ENCODE data around the gene MRGPRE.

Gene MRGPRE

GRCh38 chr11:3220101-3220500 is 12.1 kb downstream of the MRGPRE start:
- TF ChIP-seq ZNF274 (IDR thresholded peaks at IDR 0.05; ENCODE audit: low read depth, low read length) (no peak), SUZ12 (IDR thresholded peaks at IDR 0.05; ENCODE audit: extremely low read depth, insufficient read depth, insufficient read length) (no peak), YY1 (IDR thresholded peaks at IDR 0.05; ENCODE audit: insufficient read depth, insufficient read length) (no peak)
- H3K4me1 ChIP-seq (ENCODE audit: insufficient read depth, insufficient read length) = peaks cover 19% of the 10 kb centered on the region
- no peak for DNase-seq (ENCODE audit: low read depth, low spot score)
- H3K9me3 ChIP-seq (ENCODE audit: insufficient read depth, low read length) = no peaks in the 10 kb centered on the region
- H3K36me3 ChIP-seq (ENCODE audit: insufficient read depth, insufficient read length, low read length) = no peaks in the 10 kb centered on the region
- no peaks in the 10 kb centered on the region for H3K27me3 ChIP-seq (ENCODE audit: insufficient read depth, insufficient read length)
- no peak overlapping the region for H3K9ac ChIP-seq (ENCODE audit: insufficient read length, low read depth)
- H3K4me3 ChIP-seq (ENCODE audit: insufficient read length, low read depth) = no peak overlapping the region

GRCh38 chr11:3219281-3219892 is 12.8 kb downstream of the MRGPRE start:
- Histone ChIP-seq H3K9me3 (ENCODE audit: insufficient read depth, low read length) (no peaks in the 10 kb centered on the region), H3K27me3 (ENCODE audit: insufficient read depth, insufficient read length) (no peaks in the 10 kb centered on the region)
- no peak for DNase-seq (ENCODE audit: low read depth, low spot score)

GRCh38 chr11:3218483-3219280 is 13.5 kb downstream of the MRGPRE start, which contains the start of gene MRGPRG:
TSS of gene MRGPRG (minus strand) at chr11:3218813. CDS start at chr11:3218813, 0 bp downstream.
- no peak for TF ChIP-seq YY1 (IDR thresholded peaks at IDR 0.05; ENCODE audit: insufficient read depth, insufficient read length)
- TF ChIP-seq ZNF274 (IDR thresholded peaks at IDR 0.05; ENCODE audit: low read depth, low read length) = no peak
- TF ChIP-seq SUZ12 (IDR thresholded peaks at IDR 0.05; ENCODE audit: extremely low read depth, insufficient read depth, insufficient read length) = no peak
- no peaks in the 10 kb centered on the region for H3K27me3 ChIP-seq (ENCODE audit: insufficient read depth, insufficient read length)

More at GRCh38 chr11:3219281-3219892, 12.8 kb downstream of the MRGPRE start:
- H3K4me3 ChIP-seq (ENCODE audit: insufficient read length, low read depth) = no peak overlapping the region
- H3K9ac ChIP-seq (ENCODE audit: insufficient read length, low read depth) = no peak overlapping the region
- TF ChIP-seq SUZ12 (IDR thresholded peaks at IDR 0.05; ENCODE audit: extremely low read depth, insufficient read depth, insufficient read length) (no peak), YY1 (IDR thresholded peaks at IDR 0.05; ENCODE audit: insufficient read depth, insufficient read length) (no peak), ZNF274 (IDR thresholded peaks at IDR 0.05; ENCODE audit: low read depth, low read length) (no peak)
- peaks cover 15% of the 10 kb centered on the region for H3K4me1 ChIP-seq (ENCODE audit: insufficient read depth, insufficient read length)
- no peaks in the 10 kb centered on the region for H3K36me3 ChIP-seq (ENCODE audit: insufficient read depth, insufficient read length, low read length)

GRCh38 chr11:3217818-3218482 is 14.3 kb downstream of the MRGPRE start:
- peaks cover 9% of the 10 kb centered on the region for H3K4me1 ChIP-seq (ENCODE audit: insufficient read depth, insufficient read length)
- no peak for DNase-seq (ENCODE audit: low read depth, low spot score)
- no peaks in the 10 kb centered on the region for H3K27me3 ChIP-seq (ENCODE audit: insufficient read depth, insufficient read length)
- H3K4me3 ChIP-seq (ENCODE audit: insufficient read length, low read depth) = no peak overlapping the region
- no peak overlapping the region for H3K9ac ChIP-seq (ENCODE audit: insufficient read length, low read depth)
- TF ChIP-seq SUZ12 (IDR thresholded peaks at IDR 0.05; ENCODE audit: extremely low read depth, insufficient read depth, insufficient read length) (no peak), ZNF274 (IDR thresholded peaks at IDR 0.05; ENCODE audit: low read depth, low read length) (no peak), YY1 (IDR thresholded peaks at IDR 0.05; ENCODE audit: insufficient read depth, insufficient read length) (no peak)
- H3K9me3 ChIP-seq (ENCODE audit: insufficient read depth, low read length) = no peaks in the 10 kb centered on the region
- no peaks in the 10 kb centered on the region for H3K36me3 ChIP-seq (ENCODE audit: insufficient read depth, insufficient read length, low read length)

More at GRCh38 chr11:3218483-3219280, 13.5 kb downstream of the MRGPRE start, which contains the start of gene MRGPRG:
- DNase-seq (ENCODE audit: low read depth, low spot score) = no peak
- Histone ChIP-seq H3K4me3 (ENCODE audit: insufficient read length, low read depth) (no peak within 1 kb of the TSS), H3K9ac (ENCODE audit: insufficient read length, low read depth) (no peak within 1 kb of the TSS), H3K4me1 (ENCODE audit: insufficient read depth, insufficient read length) (peaks cover 14% of the 10 kb centered on the region), H3K9me3 (ENCODE audit: insufficient read depth, low read length) (no peaks in the 10 kb centered on the region), H3K36me3 (ENCODE audit: insufficient read depth, insufficient read length, low read length) (no peaks in the 10 kb centered on the region)

- Histone ChIP-seq H3K9me3 (ENCODE audit: insufficient read depth, low read length) (peaks cover 2% of the 10 kb centered on the region), H3K4me1 (ENCODE audit: insufficient read depth, insufficient read length) (peaks cover 7% of the 10 kb centered on the region), H3K9ac (ENCODE audit: insufficient read length, low read depth) (no peak overlapping the region), H3K4me3 (ENCODE audit: insufficient read length, low read depth) (no peak overlapping the region), H3K36me3 (ENCODE audit: insufficient read depth, insufficient read length, low read length) (no peaks in the 10 kb centered on the region), H3K27me3 (ENCODE audit: insufficient read depth, insufficient read length) (no peaks in the 10 kb centered on the region)
- no peak for DNase-seq (ENCODE audit: low read depth, low spot score)
- TF ChIP-seq SUZ12 (IDR thresholded peaks at IDR 0.05; ENCODE audit: extremely low read depth, insufficient read depth, insufficient read length) = no peak
- no peak for TF ChIP-seq YY1 (IDR thresholded peaks at IDR 0.05; ENCODE audit: insufficient read depth, insufficient read length)
Observed at GRCh38 chr11:3216027-3216525, 16.1 kb downstream of the MRGPRE start.

GRCh38 chr11:3215346-3216026 is 16.7 kb downstream of the MRGPRE start:
- no peaks in the 10 kb centered on the region for H3K27me3 ChIP-seq (ENCODE audit: insufficient read depth, insufficient read length)
- TF ChIP-seq ZNF274 (IDR thresholded peaks at IDR 0.05; ENCODE audit: low read depth, low read length) (no peak), SUZ12 (IDR thresholded peaks at IDR 0.05; ENCODE audit: extremely low read depth, insufficient read depth, insufficient read length) (no peak), YY1 (IDR thresholded peaks at IDR 0.05; ENCODE audit: insufficient read depth, insufficient read length) (no peak)
- H3K4me3 ChIP-seq (ENCODE audit: insufficient read length, low read depth) = no peak overlapping the region
- H3K9me3 ChIP-seq (ENCODE audit: insufficient read depth, low read length) = peaks cover 8% of the 10 kb centered on the region
- peaks cover 7% of the 10 kb centered on the region for H3K4me1 ChIP-seq (ENCODE audit: insufficient read depth, insufficient read length)
- peak overlapping the region; percentile 8 for H3K9ac ChIP-seq (ENCODE audit: insufficient read length, low read depth)
- DNase-seq (ENCODE audit: low read depth, low spot score) = no peak
- H3K36me3 ChIP-seq (ENCODE audit: insufficient read depth, insufficient read length, low read length) = no peaks in the 10 kb centered on the region
